Measurements from ENCODE around the gene TEN1.
"Not testable (repeated sequence)": the region's sequence is repeated elsewhere in the genome, so short reads cannot be mapped to it uniquely, and the experiment has no call there.

The TEN1 gene

DNA sequence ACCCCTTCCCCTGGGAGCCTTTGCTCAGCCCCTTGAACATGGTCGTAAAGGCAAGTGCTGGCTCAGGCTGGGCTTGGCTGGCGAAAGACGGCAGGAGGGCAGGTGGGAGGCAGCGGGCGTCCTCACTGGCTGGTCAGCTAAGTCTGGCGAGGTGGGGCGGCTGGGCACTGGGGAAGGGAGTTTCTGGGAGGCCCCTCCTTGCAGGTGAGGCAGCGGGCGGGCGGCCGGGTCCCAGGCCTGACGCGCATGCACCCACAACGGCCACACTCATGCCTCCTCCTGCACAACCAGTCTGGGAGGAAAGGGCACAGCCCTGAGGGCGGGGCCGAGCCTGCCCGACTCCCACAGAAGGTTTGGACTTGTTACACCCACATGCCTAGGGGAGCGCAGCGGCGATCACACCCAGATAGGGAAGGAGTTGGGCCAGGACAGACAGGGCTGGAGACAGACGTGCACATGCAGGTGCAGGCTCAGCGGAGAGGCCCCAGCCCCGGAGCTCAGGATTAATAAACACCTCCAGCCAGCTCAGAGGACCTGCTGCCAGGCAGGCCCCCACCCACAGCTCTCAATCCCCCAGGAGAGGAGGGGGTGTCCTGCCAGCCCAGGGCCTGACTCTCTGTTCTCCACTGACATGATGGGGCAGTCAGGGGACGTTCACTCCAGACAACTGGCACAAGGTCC is 48.3 kb downstream of the TEN1 start, which contains the start of gene EVPL:
EVPL (minus strand) TSS at position 148 of the 681 bp plus-strand sequence; CDS start at position 40, 108 bp downstream.
- peak; percentile 70 for DNase-seq (ENCODE audit: low spot score)

DNA sequence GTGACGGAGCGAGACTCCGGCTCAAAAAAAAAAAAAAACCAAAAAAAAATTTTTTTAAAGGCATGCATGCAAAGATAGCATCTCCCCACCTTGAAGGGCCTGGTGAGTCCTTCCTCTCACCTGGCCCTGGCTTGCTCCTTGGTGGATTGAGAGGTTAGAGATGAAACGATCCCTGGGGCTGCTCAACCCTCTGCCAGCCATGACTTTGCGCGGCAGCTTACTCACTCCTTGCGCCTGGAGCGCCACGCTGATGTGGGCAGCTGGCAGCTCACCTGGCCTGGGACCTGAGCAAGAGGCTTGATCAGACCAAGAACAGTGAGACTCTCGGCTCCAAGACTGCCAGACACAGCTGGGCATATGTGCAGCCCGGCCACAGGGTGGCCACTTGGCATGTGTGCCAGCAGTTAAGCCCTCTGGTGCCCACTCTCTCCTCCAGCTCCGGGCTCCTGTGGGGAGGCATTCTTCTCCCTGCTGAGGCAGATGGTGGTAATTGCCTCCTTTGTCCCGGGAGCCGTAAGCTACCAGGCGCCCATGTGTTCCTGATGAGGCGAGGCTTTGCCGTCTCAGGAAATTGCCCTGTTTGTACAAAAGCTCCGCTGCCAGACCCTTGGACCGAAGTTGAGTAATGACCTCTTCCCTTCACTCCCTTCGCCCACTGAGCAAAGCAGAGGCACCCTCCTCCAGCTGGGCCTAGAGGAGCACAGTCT is 53.2 kb downstream of the TEN1 start:
- no peak for DNase-seq (ENCODE audit: low spot score)

DNA sequence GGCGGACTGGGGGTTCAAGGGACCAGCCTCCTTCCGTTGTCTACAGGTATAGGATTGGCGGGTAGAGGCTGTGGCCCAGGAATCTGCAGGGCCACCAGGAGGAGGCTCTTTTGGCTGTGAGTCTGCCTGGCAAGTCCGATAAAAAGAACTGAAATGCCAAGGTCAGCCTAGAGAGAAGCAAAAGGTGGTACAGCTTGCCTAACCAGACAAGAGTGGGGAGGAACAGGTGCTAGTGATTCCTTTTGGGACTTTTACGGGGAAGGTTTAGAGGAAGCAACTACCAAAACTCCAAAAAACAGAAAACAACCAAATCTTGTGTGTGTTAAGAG is 53.7 kb downstream of the TEN1 start:
- DNase-seq (ENCODE audit: low spot score) = no peak

DNA sequence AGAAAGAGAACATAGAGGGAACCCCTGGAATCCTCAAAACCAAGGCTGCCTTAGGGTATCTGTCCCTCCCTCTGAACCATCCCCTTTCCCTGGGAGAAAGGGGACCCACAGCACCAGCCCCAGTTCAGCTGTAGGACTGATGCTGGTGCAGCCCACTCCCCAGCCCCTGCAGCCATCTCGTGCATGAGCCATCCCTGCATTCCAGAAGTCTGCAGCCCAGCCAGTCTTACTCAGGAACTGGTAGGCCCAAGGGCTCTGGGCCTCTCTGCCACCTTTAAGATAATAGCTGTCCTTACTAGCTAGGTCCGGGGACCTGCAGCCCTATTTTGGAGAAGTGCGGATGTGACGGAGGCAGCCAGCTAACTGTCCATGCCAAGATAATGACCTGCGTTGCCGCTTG is 54.1 kb downstream of the TEN1 start:
- DNase-seq (ENCODE audit: low spot score) = no peak

- DNase-seq (ENCODE audit: low spot score) = no peak
These were observed 55.6 kb downstream of the TEN1 start for GRCh38 chr17:76034428-76035350.

DNA sequence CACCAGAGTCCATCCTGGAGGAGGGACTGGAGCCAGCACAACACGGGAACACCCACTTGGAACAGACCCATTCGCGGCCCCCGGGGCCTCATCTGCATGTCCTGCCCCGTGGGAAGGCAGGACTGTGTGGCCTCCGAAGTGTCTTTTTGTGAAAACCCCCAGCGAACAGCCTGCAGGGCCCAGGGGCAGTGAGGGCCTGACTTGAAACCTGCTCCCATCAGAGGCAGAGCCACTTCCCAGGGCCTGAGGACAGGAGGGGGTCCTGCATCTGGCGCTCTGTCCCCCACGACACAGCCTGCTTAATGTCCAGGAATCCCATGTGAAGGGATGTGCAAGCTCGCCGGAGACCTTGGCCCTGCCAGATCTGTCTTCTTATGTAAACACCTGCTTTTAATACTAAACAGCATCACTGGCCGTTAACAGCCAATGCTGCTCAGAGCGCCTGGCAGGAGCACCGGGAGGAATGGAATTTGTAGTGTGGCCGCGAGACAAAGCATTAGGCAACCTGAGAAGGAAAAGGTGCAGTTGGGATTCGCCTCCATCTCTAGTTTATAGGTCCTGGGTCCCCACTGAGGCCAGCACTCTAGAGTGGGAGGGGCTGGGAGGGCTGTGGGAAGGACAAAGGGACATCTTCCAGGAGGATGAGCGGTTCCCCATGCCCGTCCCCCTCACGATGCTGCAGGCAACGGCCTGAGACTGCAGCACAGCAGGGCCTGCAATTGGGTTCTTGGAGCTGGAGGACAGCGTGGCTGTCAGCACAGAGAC is 57.6 kb downstream of the TEN1 start:
- peak; percentile 67 for DNase-seq (ENCODE audit: low spot score)

DNA sequence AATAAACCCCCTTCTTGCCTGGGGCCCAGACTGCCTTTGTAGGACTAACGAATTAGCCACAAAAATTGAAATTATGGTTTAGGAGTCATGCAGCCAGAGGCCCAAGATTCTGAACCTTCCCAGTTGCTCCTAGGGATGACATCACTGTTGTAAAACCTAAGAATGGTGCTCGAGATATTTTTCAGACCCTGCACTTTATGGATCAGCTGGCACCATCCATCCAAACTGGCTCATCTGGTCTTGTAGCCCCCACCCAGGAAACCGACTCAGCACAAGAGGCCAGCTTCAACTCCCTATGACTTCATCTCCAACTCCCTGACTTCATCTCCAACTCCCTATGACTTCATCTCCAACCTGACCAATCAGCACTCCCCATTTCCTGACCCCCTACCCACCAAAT is 59.0 kb downstream of the TEN1 start:
- no peak for DNase-seq (ENCODE audit: low spot score)

DNA sequence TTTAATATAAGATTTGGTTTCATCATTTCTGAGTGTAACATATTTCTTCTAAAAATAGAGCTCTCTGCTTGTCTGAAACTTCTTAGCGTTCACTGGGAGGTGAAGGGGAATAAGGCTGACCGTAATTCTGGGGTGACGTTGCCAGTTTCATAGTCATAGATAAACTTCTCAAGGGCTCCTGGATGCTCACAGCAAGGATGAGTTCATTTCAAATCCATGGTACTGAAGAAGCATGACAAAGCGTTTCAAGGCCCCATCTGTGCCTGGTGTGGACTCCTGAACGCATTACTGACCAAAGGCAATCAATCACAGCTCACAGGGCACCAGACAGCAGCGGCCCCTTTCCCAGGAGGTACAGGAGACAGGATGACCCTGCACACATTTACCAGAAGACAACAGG is 60.1 kb downstream of the TEN1 start:
- no peak for DNase-seq (ENCODE audit: low spot score)

DNA sequence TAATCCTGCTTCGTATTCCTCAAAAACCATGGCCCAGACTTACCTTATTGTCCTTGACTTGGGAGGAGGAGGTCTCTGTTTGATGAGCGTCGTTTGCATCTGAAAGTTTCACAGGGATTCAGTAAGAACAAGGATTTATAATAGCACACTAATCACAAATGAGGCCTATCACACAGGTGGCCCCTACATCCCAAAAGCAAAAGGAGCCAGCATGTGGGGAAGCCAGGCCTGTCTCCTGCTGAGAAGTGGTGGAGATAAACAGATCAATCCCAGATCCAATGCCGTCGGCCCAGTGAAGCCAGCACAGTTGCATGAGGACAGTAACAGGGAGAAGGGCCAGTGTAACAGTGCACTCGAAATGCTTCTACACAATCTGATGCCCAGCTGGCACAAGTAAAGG is 61.3 kb downstream of the TEN1 start:
- DNase-seq (ENCODE audit: low spot score) = no peak

DNA sequence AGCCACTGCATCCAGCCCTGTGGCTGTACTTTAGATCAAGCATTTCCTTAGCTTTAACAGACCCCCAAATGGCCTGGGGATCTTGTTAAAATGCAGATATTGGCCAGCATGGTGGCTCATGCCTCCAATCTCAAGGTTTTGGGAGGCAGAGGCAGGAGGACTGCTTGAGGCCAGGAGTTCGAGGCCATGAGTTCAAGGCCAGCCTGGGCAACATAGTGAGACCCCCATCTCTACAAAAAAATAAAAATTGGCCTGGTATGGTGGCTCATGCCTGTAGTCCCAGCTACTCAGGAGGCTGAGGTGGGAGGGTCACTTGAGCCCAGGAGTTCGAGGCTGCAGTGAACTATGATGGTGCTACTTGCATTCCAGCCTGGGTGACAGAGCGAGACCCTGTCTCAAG is 63.8 kb downstream of the TEN1 start:
- not testable (repeated sequence) for DNase-seq (ENCODE audit: low spot score)

- DNase-seq (ENCODE audit: low spot score) = not testable (repeated sequence)
These were observed 65.5 kb downstream of the TEN1 start for GRCh38 chr17:76044475-76045007.

- DNase-seq (ENCODE audit: low spot score) = no peak
These were observed 67.0 kb downstream of the TEN1 start for GRCh38 chr17:76046064-76046463.

DNA sequence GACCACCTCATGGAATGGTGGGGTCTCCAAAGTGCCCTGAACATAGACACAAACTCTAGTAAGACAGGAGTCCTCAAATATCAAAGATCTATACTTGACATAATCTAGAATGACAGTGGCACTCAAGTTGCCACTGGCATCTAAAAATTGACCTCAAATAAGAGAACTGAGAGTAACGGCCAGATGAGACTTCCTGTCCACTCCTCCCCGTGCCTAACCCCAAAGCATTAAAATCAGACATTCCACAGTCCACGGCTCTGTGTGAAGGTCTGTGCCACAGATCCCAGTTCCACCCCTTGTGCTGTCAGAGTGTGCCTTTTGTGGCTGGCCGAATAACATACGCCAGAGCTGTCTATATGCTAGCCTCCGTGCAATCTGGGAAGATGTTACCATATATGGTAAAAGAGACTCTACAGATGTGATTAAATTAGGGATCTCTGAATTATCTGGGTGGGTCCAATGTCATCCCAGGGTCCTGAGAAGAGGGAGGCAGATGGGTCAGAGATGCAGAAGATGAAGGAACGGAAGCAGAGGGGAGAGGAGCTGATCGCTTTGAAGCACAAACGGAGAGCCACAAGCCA is 69.1 kb downstream of the TEN1 start:
- no peak for DNase-seq (ENCODE audit: low spot score)

GRCh38 chr17:76048711-76049110 is 69.7 kb downstream of the TEN1 start:
- no peak for DNase-seq (ENCODE audit: low spot score)

DNA sequence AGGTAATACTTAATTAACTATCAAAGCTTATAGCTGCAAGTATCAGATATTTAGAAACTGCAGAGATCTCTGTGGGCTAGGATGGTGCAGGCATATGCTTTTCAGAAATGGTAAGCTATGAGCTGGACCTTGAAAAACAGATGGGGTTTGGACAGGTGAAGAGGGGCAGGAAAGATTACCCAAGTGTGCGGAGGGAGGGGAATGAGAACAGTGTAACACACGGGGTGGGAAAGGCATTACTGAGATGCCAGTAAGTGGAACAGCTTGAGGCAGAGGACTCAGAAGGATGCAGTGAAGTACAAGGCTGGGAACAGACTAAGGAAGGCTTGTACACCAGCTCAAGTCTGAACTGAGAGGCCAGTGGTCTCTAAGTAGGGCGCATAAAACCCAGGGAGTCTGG is 70.2 kb downstream of the TEN1 start:
- no peak for DNase-seq (ENCODE audit: low spot score)

DNA sequence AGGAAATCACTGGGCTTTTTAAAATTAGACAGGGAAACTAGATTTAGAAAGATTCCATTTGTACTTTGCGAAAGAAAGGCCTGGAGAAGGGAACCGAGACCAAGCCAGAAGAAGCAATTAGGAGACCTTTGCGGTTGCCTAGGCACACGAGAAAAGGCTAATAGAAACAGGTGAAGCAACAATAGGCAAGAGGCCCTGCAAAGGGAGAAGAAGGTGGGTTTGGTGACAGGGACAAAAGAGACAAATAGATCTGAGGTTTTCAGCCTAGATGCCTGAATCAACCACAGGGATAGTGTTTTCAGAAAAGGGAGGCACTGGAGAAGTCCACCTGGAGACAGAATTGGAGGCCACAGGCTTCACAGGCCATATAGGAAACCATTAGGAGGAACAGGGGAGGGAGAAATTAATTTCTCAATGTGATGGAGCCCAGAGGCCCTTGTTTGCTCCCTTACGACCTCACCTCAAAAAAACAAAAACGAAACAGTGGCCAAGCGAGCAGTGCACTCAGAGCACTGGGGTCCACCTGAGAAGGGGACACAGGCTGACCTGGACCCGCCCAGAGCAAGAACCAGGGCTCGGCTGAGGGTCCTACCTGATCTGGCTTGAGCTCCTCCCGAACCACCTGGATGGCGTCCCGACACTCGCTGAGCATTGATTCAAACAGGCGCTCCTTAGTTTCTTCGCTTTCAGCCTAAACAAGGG is 70.9 kb downstream of the TEN1 start:
- no peak for DNase-seq (ENCODE audit: low spot score)
